Renal pelvis (tissue), 4 donors: ENCODE data around the gene MFAP3. TPM values are rescaled to one million over a fixed set of nuclear protein-coding genes. Genes with fewer than 3 reads are reported as not detected.

Experiments used
- DNase-seq: peaks from one replicate; pipeline ENCODE4 v3.0.0-alpha.2; 2013
- polyA plus RNA-seq, 3 donors: library from polyadenylated mRNA; unstranded; fragments of 120-200 nt; gene quantifications; one replicate each; pipeline ENCODE4 v1.2.1, GENCODE V29; 2013; ENCODE audit not compliant: insufficient read length in 3 of 3

Gene MFAP3
- polyA plus RNA-seq, 3 donors, result 42.2 to 48.7 (median 44.1) TPM

DNA sequence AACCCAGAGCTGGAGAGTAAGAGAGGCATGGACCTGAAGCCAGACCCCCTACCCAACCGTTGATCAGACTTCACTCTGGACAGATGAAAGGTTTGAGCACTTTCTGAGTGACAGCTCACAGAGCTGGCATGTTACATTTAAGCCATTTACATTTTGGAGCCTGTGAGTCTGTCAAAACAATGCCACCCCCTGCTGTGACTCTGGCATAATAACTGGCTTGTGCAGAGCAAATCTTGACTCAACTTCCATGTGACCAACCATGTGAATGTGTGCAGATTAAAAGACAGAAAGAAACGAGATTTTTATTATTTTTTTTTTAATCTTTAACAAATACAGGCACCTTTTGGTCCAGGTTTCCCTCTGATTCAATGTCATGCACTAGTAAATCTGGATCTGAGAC lies 48.5 kb downstream of the MFAP3 start:
- DNase-seq, result no peak

DNA sequence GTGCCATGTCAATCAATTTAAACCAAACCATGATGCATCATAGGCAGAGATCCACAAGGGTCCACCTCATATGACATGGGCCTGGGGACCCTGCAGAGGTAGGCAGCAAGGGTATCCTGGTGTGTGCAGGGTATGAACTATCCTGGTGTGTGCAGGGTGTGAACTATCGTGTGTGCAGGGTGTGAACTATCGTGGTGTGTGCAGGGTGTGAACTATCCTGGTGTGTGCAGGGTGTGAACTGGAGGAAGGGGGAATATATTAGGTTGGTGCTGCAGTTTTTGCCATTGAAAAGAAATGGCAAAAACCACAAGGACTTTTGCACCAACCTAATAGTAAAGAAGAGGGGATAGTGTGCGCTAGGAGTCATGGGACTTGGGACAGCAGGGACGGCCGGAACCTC lies 50.0 kb downstream of the MFAP3 start:
- no peak for DNase-seq

DNA sequence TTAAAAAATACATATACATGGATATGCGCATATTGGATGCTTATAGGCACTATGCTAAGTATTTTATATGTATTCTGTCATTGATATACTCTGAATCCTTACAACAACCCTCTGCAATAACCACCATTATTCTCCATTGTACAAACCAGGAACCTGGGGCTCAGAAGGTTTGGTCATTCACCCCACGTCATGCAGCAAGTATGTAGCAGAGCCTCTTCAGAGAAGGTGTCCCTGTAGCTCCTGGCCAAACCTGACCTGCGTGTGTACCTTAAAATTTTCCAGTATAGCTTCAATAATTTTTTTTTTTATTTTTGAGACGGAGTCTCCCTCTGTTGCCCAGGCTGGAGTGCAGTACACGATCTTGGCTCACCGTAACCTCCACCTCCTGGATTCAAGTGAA lies 51.9 kb downstream of the MFAP3 start:
- no peak for DNase-seq

- DNase-seq, result peak; percentile 21
Observed at GRCh38 chr5:154092356-154093141, 53.8 kb downstream of the MFAP3 start.

- DNase-seq, result no peak
Observed at GRCh38 chr5:154093142-154093532, 54.4 kb downstream of the MFAP3 start.

DNA sequence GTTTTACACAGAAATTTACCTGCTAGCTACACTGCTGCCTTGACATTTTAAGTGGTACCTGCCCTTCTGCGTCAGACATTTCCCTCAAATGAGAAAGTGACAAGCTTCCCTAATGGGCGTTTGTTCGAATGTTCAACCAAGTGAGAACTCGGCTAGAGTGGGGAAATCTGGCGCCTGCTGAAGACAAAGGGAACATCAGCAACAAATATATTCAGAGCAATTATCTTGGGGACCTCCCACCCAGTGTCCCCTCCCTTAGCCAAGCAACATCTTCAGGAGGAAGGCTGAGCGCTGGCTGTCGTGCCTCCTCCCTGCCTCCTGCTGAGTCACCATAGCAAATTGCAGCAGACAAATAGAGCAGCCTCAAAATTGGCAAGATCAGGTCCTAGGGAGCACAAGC lies 57.1 kb downstream of the MFAP3 start:
- DNase-seq, result no peak

DNA sequence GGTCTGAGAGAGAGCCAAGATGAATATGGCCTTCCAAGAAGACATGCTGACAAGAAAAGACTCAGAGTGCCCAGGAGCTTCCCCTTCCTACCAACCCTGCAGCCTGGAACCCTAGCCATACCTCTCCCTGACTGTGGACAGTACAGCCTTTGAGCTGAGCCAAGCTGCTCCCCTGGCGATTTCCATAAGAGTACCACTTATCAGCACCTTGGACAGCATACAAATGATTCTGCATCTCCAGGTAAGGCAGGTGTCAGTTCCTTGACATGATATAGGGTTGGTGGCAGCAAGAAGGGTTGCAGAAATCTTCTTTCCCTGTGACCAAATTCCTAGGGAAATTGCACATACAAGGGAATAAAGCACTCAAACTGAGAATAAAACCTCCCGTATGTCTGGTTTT lies 58.3 kb downstream of the MFAP3 start:
- DNase-seq, result peak; percentile 44

DNA sequence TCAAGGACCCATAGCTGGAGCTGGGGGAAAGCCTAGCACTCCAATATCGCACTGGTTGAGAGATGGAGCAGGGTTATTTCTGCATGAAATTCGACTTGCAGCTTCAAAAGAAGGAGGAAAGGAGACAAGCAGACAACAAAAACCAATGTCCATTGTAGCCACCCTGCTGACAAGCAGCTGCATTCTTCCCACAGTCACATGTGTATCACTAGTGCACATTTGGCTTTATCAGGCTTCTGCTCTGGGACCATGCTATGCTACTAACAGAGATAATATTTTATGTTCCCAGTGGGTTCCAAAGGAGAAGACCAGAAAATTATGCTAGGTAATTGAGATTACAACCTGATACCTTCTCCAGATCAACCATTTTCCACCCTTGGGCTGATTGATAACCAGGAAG lies 59.7 kb downstream of the MFAP3 start:
- no peak for DNase-seq

DNA sequence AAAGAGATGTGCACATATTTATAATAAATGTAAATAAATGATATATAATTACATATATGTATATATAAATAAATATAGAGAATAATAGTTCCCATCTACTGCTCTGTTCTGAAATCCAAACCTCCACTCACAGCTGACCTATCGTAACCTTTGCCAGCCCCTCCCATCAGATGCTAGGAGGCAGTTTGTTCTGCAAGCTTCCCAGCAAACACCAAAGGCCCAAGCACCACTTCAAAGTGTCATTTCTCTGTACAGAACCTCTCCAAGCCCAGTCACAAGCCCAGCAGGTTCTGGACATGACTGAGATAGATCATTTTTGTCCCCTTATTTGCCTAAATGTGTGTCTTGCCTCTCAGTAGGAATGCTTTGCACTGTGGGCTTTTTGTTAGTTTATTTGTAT lies 62.4 kb downstream of the MFAP3 start:
- no peak for DNase-seq

DNA sequence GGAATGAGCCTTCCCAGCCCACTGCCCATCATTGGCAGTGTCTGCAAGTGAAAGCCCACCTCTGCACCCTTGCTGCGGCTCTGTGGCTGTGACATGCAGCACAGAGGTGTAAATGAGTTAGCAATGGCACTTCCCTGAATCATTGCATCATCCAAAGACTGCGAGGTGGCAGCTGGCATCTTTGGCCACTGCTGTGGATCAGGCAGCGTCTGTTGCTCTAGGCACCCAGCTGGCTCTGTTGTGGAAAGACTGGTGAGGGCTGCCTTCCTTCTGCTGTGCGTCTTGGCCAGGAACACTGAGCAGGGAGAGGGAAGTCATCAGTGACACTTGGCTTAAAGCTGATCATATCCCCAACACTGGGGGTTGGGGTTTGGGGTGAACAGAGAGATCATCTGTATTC lies 64.5 kb downstream of the MFAP3 start:
- no peak for DNase-seq

Other genes starting within 250 kb of the MFAP3 start
- gene FAM114A2, start 57 bp upstream of the MFAP3 start, polyA plus RNA-seq, result 10 to 100 TPM; 32.0 to 35.6 (median 33.2) TPM
- 10 to 100 TPM; 24.3 to 28.7 (median 26.6) TPM for gene GALNT10, start 151.8 kb downstream of the MFAP3 start, polyA plus RNA-seq